IMR-90 (cell line): ENCODE measurements around the gene CD72. TPM values are rescaled to one million over a fixed set of nuclear protein-coding genes. Genes with fewer than 3 reads are reported as not detected.

Experiments used
- ATAC-seq: fragments of 200-7000 bp; cut with Tn5 transposase; 2 replicates; pipeline ENCODE4 v1.9.1; 2020; ENCODE audit warnings: low read depth, mild to moderate bottlenecking, moderate library complexity
- BruUV-seq: library from RNA; stranded (reverse); fragments of 400-500 nt; replicated peaks from 2 replicates; lab custom pipeline; 2021; lab: Mats Ljungman, UMichigan
- CTCF ChIA-PET: fragments of 300-600 bp; formaldehyde crosslinking; extraction: SDS; loops from one replicate; lab custom pipeline; 2021; ENCODE audit warnings: antibody characterized with exemption; lab: Yijun Ruan, JAX
- POLR2A ChIA-PET: fragments of 300-600 bp; sonication (Branson Sonifier 250); formaldehyde crosslinking; loops from one replicate; lab custom pipeline; 2022; ENCODE audit warnings: antibody characterized with exemption; ENCODE audit not compliant: unreplicated experiment; lab: Charles Lee
- DNase-seq: peaks from one replicate; pipeline ENCODE4 v3.0.0; 2013
- H2AFZ ChIP-seq: replicated peaks from 2 replicates; pipeline ENCODE3; 2013; ENCODE audit warnings: low read length, mild to moderate bottlenecking; ENCODE audit not compliant: poor library complexity
- H2AK5ac ChIP-seq: 2 replicates; pipeline ENCODE4 v1.6.1; 2013; ENCODE audit warnings: low read depth, low read length, inconsistent platforms
- H2AK9ac ChIP-seq: replicated peaks from 2 replicates; pipeline ENCODE3; 2013; ENCODE audit warnings: mild to moderate bottlenecking, low read depth, low read length, moderate library complexity; ENCODE audit not compliant: poor library complexity
- H2BK120ac ChIP-seq: 2 replicates; pipeline ENCODE4 v1.6.1; 2013; ENCODE audit warnings: low read depth, low read length, inconsistent platforms
- H2BK15ac ChIP-seq: 3 replicates; pipeline ENCODE4 v1.6.1; 2013; ENCODE audit warnings: low read depth, low read length, inconsistent platforms
- H2BK20ac ChIP-seq: 2 replicates; pipeline ENCODE4 v1.6.1; 2013; ENCODE audit warnings: low read depth, mild to moderate bottlenecking, inconsistent platforms, low read length, moderate library complexity
- H2BK5ac ChIP-seq: 2 replicates; pipeline ENCODE4 v1.6.1; 2013; ENCODE audit warnings: mild to moderate bottlenecking, low read depth, low read length, inconsistent platforms; ENCODE audit not compliant: poor library complexity, severe bottlenecking
- H3K14ac ChIP-seq: replicated peaks from 2 replicates; pipeline ENCODE4 v1.6.1; 2013; ENCODE audit warnings: low read depth, low read length, inconsistent platforms
- H3K18ac ChIP-seq: 2 replicates; pipeline ENCODE4 v1.6.1; 2013; ENCODE audit warnings: low read depth, low read length, control low read depth
- H3K23ac ChIP-seq: 2 replicates; pipeline ENCODE4 v1.6.1; 2013; ENCODE audit warnings: low read depth, low read length, inconsistent platforms
- H3K27ac ChIP-seq: 2 replicates; pipeline ENCODE4 v1.5.1; 2013; ENCODE audit warnings: mild to moderate bottlenecking, control low read depth, low read length; ENCODE audit not compliant: insufficient read depth
- H3K27me3 ChIP-seq: 2 replicates; pipeline ENCODE4 v1.6.1; 2013; ENCODE audit warnings: low read length; ENCODE audit not compliant: control insufficient read depth, insufficient read depth
- H3K36me3 ChIP-seq: 2 replicates; pipeline ENCODE4 v1.6.1; 2013; ENCODE audit warnings: low read length, mixed read lengths; ENCODE audit not compliant: control insufficient read depth, insufficient read depth
- H3K4ac ChIP-seq: 2 replicates; pipeline ENCODE4 v1.6.1; 2013; ENCODE audit warnings: low read depth, low read length, inconsistent platforms
- H3K4me1 ChIP-seq: 2 replicates; pipeline ENCODE4 v1.6.1; 2013; ENCODE audit warnings: low read length, mixed read lengths; ENCODE audit not compliant: control insufficient read depth, insufficient read depth
- H3K4me2 ChIP-seq: 2 replicates; pipeline ENCODE4 v1.6.1; 2013; ENCODE audit warnings: low read depth, mild to moderate bottlenecking, control low read depth, low read length, moderate library complexity
- H3K4me3 ChIP-seq: 2 replicates; pipeline ENCODE4 v1.5.1; 2013; ENCODE audit warnings: low read depth, mild to moderate bottlenecking, control low read depth, low read length, moderate library complexity; ENCODE audit not compliant: insufficient read depth
- H3K56ac ChIP-seq: 2 replicates; pipeline ENCODE4 v1.6.1; 2013; ENCODE audit warnings: low read length, inconsistent platforms; ENCODE audit not compliant: insufficient read depth; ENCODE audit errors: extremely low read depth
- H3K79me1 ChIP-seq, 2 experiments: 2 replicates each; pipeline ENCODE4 v1.6.1; 2013; ENCODE audit warnings: low read length in 2 of 2, inconsistent platforms in 1 of 2, low read depth in 1 of 2
- H3K9ac ChIP-seq: 2 replicates; pipeline ENCODE4 v1.6.1; 2013; ENCODE audit warnings: low read depth, low read length, control low read depth
- H3K9me1 ChIP-seq: 2 replicates; pipeline ENCODE4 v1.6.1; 2013; ENCODE audit warnings: low read length, inconsistent platforms; ENCODE audit not compliant: insufficient read depth
- H3K9me3 ChIP-seq: 2 replicates; pipeline ENCODE4 v1.6.1; 2013; ENCODE audit warnings: low read length; ENCODE audit not compliant: control insufficient read depth, insufficient read depth
- H4K20me1 ChIP-seq: 2 replicates; pipeline ENCODE4 v1.6.1; 2013; ENCODE audit warnings: low read length, inconsistent platforms; ENCODE audit not compliant: insufficient read depth
- H4K5ac ChIP-seq: 2 replicates; pipeline ENCODE4 v1.6.1; 2013; ENCODE audit warnings: mild to moderate bottlenecking, low read depth, low read length, control low read depth
- H4K8ac ChIP-seq, 2 experiments: 2 replicates each; pipeline ENCODE4 v1.6.1; 2013; ENCODE audit warnings: low read depth in 2 of 2, low read length in 2 of 2, control low read depth in 1 of 2, inconsistent platforms in 1 of 2
- H4K91ac ChIP-seq: 2 replicates; pipeline ENCODE4 v1.6.1; 2013; ENCODE audit warnings: low read depth, low read length, inconsistent platforms; ENCODE audit not compliant: insufficient read depth
- BHLHE40 ChIP-seq: fragments of 150-350 bp; IDR thresholded peaks from 2 replicates; pipeline ENCODE4 v1.6.1; 2016; ENCODE audit warnings: mild to moderate bottlenecking, low read depth, low read length
- CEBPB ChIP-seq: IDR thresholded peaks from 2 replicates; pipeline ENCODE4 v1.6.1; 2012; ENCODE audit warnings: low read depth, low read length, improper control_type of control experiment
- CHD1 ChIP-seq: IDR thresholded peaks from 2 replicates; pipeline ENCODE4 v1.6.1; 2012; ENCODE audit warnings: low read depth, low read length, improper control_type of control experiment
- CTCF ChIP-seq: conservative IDR thresholded peaks from 2 replicates; pipeline ENCODE4 v1.5.1; 2012; ENCODE audit warnings: mild to moderate bottlenecking, low read depth, low read length, improper control_type of control experiment
- ELK1 ChIP-seq: fragments of 150-350 bp; IDR thresholded peaks from 2 replicates; pipeline ENCODE4 v1.6.1; 2016; ENCODE audit warnings: low read depth, mild to moderate bottlenecking, low read length, moderate library complexity, borderline replicate concordance
- FOS ChIP-seq: fragments of 150-350 bp; IDR thresholded peaks from 2 replicates; pipeline ENCODE4 v1.6.1; 2016; ENCODE audit warnings: low read depth, low read length
- MAFK ChIP-seq: IDR thresholded peaks from 2 replicates; pipeline ENCODE4 v1.6.1; 2012; ENCODE audit warnings: low read depth, low read length, improper control_type of control experiment
- MAZ ChIP-seq: IDR thresholded peaks from 2 replicates; pipeline ENCODE4 v1.6.1; 2012; ENCODE audit warnings: low read depth, mild to moderate bottlenecking, low read length, improper control_type of control experiment, moderate library complexity, borderline replicate concordance
- MXI1 ChIP-seq: IDR thresholded peaks from 2 replicates; pipeline ENCODE4 v1.6.1; 2012; ENCODE audit warnings: low read depth, mild to moderate bottlenecking, low read length, moderate library complexity, borderline replicate concordance
- NFE2L2 ChIP-seq: fragments of 150-350 bp; IDR thresholded peaks from 2 replicates; pipeline ENCODE4 v1.6.1; 2016; ENCODE audit warnings: low read depth, mild to moderate bottlenecking, low read length
- POLR2A ChIP-seq: IDR thresholded peaks from 2 replicates; pipeline ENCODE4 v1.6.1; 2012; ENCODE audit warnings: mild to moderate bottlenecking, low read depth, low read length
- RAD21 ChIP-seq: IDR thresholded peaks from 2 replicates; pipeline ENCODE4 v1.6.1; 2012; ENCODE audit warnings: low read length, improper control_type of control experiment
- RCOR1 ChIP-seq: IDR thresholded peaks from 2 replicates; pipeline ENCODE4 v1.6.1; 2012; ENCODE audit warnings: mild to moderate bottlenecking, low read length, improper control_type of control experiment; ENCODE audit not compliant: insufficient replicate concordance
- RFX5 ChIP-seq: IDR thresholded peaks from 2 replicates; pipeline ENCODE4 v1.8.0; 2012; ENCODE audit warnings: low read depth, mild to moderate bottlenecking, low read length, moderate library complexity
- SMC3 ChIP-seq: fragments of 150-350 bp; IDR thresholded peaks from 2 replicates; pipeline ENCODE4 v1.6.1; 2016; ENCODE audit warnings: low read depth, mild to moderate bottlenecking, antibody characterized with exemption, low read length, moderate library complexity
- WGBS, 2 experiments: methylation state at CpG; one replicate each; pipeline versions ENCODE4 v1.1.5 to v1.1.7; 2013; ENCODE audit warnings: missing lambda C conversion rate in 2 of 2; ENCODE audit not compliant: insufficient read length in 1 of 2; ENCODE audit errors: extremely low coverage in 2 of 2; 5-methylcytosine and 5-hydroxymethylcytosine counted together
- dilution Hi-C: fragments of 300-500 bp; cut with HindIII; formaldehyde crosslinking; loops from one replicate; pipeline ENCODE4 v1.14.3; 2018; ENCODE audit warnings: low sequenced_read_pairs; ENCODE audit not compliant: unreplicated experiment
- in situ Hi-C: fragments of 300-500 bp; cut with MboI; formaldehyde crosslinking; loops from 3 replicates; pipeline ENCODE4 v1.14.3; 2019; ENCODE audit warnings: low sequenced_read_pairs, inconsistent platforms, mixed read lengths
- intact Hi-C: fragments of 100-400 bp; cut with micrococcal nuclease; formaldehyde crosslinking; loops from 2 replicates; pipeline ENCODE4 v1.10.0; 2022
- polyA plus RNA-seq, 3 experiments: library from polyadenylated mRNA; depleted of rRNA; stranded (reverse); fragments of >200 nt; gene quantifications; 2 replicates each; pipeline ENCODE4 v1.2.3, GENCODE V29; 2012; ENCODE audit warnings: low replicate concordance in 1 of 3
- total RNA-seq: library from RNA; depleted of rRNA; stranded (reverse); fragments of >200 nt; gene quantifications from 2 replicates; pipeline ENCODE4 v1.2.3, GENCODE V29; 2012
- TF ChIP-seq, protein P1 (sequence below): fragments of 150-350 bp; IDR thresholded peaks from 2 replicates; pipeline ENCODE4 v1.6.1; 2017; ENCODE audit warnings: mild to moderate bottlenecking, antibody characterized with exemption, low read length, low read depth

CD72 gene
- total and polyA plus RNA-seq, 2 of the 4 experiments (the other 2 are of a cell fraction) = 0.36 to 0.58 TPM

GRCh38 chr9:35662437-35662836 is 44.2 kb upstream of the CD72 start:
- intact Hi-C loops = no loop called here
- ChIA-PET CTCF (no interaction called here), POLR2A (no interaction called here)
- H2AFZ ChIP-seq = no peak overlapping the region
- H2BK20ac ChIP-seq = no peak overlapping the region
- H4K5ac ChIP-seq = no peak overlapping the region
- H3K23ac ChIP-seq = no peak overlapping the region
- H3K56ac ChIP-seq = no peak overlapping the region
- no peak overlapping the region for H2AK9ac ChIP-seq
- H3K4ac ChIP-seq = no peak overlapping the region
- H4K8ac ChIP-seq = no peak overlapping the region; a peak in 1 of 4 replicates
- H2BK15ac ChIP-seq = no peak overlapping the region
- H4K91ac ChIP-seq = no peak overlapping the region
- in situ Hi-C loops = no loop called here
- peaks cover 15% of the 10 kb centered on the region for H3K4me1 ChIP-seq
- no peak overlapping the region for H3K14ac ChIP-seq
- 80% methylated on average over 1 of the region's 7 CpGs; no CpG with 5 or more reads in 1 of the 2 experiments for WGBS, 2 experiments
- H2BK5ac ChIP-seq = no peak overlapping the region
- no peak overlapping the region for H3K27ac ChIP-seq
- no peaks in the 10 kb centered on the region for H3K27me3 ChIP-seq
- ATAC-seq (no peak), DNase-seq (no peak)
- no peak overlapping the region for H3K4me3 ChIP-seq
- peaks cover 3% of the 10 kb centered on the region; the same call in 1 of the 2 replicates for H4K20me1 ChIP-seq
- peak overlapping the region; percentile 54; the same call in 1 of the 2 replicates for H2AK5ac ChIP-seq
- H3K9me3 ChIP-seq = no peaks in the 10 kb centered on the region
- no TSS peak for BruUV-seq
- H3K79me1 ChIP-seq = peaks cover 30 to 65% of the 10 kb centered on the region in 2 experiments; a peak in 3 of 4 replicates
- no peak overlapping the region for H3K4me2 ChIP-seq
- peaks cover 15% of the 10 kb centered on the region for H3K9me1 ChIP-seq
- H3K9ac ChIP-seq = no peak overlapping the region
- TF ChIP-seq FOS = no peak
- TF ChIP-seq MAFK = no peak
- no peak for TF ChIP-seq POLR2A
- TF ChIP-seq CEBPB = no peak
- no peak for TF ChIP-seq ELK1
- TF ChIP-seq MAZ = no peak
- TF ChIP-seq RCOR1 = no peak
- TF ChIP-seq, protein P1, sequence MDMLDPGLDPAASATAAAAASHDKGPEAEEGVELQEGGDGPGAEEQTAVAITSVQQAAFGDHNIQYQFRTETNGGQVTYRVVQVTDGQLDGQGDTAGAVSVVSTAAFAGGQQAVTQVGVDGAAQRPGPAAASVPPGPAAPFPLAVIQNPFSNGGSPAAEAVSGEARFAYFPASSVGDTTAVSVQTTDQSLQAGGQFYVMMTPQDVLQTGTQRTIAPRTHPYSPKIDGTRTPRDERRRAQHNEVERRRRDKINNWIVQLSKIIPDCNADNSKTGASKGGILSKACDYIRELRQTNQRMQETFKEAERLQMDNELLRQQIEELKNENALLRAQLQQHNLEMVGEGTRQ = no peak
- no peak for TF ChIP-seq RFX5
- no peak for TF ChIP-seq NFE2L2
- TF ChIP-seq BHLHE40 = no peak
- TF ChIP-seq CHD1 = no peak
- TF ChIP-seq RAD21 = no peak
- no peak for TF ChIP-seq CTCF
- no peak for TF ChIP-seq MXI1
- no peak for TF ChIP-seq SMC3
- H3K18ac ChIP-seq = no peak overlapping the region
- peaks cover 11% of the 10 kb centered on the region for H3K36me3 ChIP-seq
- dilution Hi-C loops = no loop called here
- no peak overlapping the region for H2BK120ac ChIP-seq
